ENCODE measurements around the gene TJP3.

TJP3 gene

GRCh38 chr19:3769494-3769893, 61.3 kb downstream of the TJP3 start:
- no peak overlapping the region for H3K4me3 ChIP-seq (ENCODE audit: control insufficient read depth, low read depth, low read length)
- no peak for DNase-seq (ENCODE audit: low read depth)
- TF ChIP-seq CTCF (conservative IDR thresholded peaks at IDR 0.05; ENCODE audit: control insufficient read depth, insufficient read depth, low read depth, low read length) = no peak

GRCh38 chr19:3770136-3770999, 62.2 kb downstream of the TJP3 start:
- DNase-seq (ENCODE audit: low read depth) = no peak
- H3K4me3 ChIP-seq (ENCODE audit: control insufficient read depth, low read depth, low read length) = no peak overlapping the region
- no peak for TF ChIP-seq CTCF (conservative IDR thresholded peaks at IDR 0.05; ENCODE audit: control insufficient read depth, insufficient read depth, low read depth, low read length)

- no peak for TF ChIP-seq CTCF (conservative IDR thresholded peaks at IDR 0.05; ENCODE audit: control insufficient read depth, insufficient read depth, low read depth, low read length)
- no peak overlapping the region for H3K4me3 ChIP-seq (ENCODE audit: control insufficient read depth, low read depth, low read length)
- no peak for DNase-seq (ENCODE audit: low read depth)
Measured at GRCh38 chr19:3771000-3771905, 63.1 kb downstream of the TJP3 start.

GRCh38 chr19:3771906-3772455, 63.8 kb downstream of the TJP3 start, which contains the start of gene RAX2:
TSS of gene RAX2 (minus strand) at chr19:3772228. CDS start at chr19:3771742, 486 bp downstream.
- no peak within 1 kb of the TSS for H3K4me3 ChIP-seq (ENCODE audit: control insufficient read depth, low read depth, low read length)
- TF ChIP-seq CTCF (conservative IDR thresholded peaks at IDR 0.05; ENCODE audit: control insufficient read depth, insufficient read depth, low read depth, low read length) = no peak
- no peak for DNase-seq (ENCODE audit: low read depth)

GRCh38 chr19:3773814-3774515, 65.8 kb downstream of the TJP3 start:
- H3K4me3 ChIP-seq (ENCODE audit: control insufficient read depth, low read depth, low read length) = no peak overlapping the region
- no peak for TF ChIP-seq CTCF (conservative IDR thresholded peaks at IDR 0.05; ENCODE audit: control insufficient read depth, insufficient read depth, low read depth, low read length)
- no peak for DNase-seq (ENCODE audit: low read depth)
